ENCODE measurements around the gene MEOX2.

DNA sequence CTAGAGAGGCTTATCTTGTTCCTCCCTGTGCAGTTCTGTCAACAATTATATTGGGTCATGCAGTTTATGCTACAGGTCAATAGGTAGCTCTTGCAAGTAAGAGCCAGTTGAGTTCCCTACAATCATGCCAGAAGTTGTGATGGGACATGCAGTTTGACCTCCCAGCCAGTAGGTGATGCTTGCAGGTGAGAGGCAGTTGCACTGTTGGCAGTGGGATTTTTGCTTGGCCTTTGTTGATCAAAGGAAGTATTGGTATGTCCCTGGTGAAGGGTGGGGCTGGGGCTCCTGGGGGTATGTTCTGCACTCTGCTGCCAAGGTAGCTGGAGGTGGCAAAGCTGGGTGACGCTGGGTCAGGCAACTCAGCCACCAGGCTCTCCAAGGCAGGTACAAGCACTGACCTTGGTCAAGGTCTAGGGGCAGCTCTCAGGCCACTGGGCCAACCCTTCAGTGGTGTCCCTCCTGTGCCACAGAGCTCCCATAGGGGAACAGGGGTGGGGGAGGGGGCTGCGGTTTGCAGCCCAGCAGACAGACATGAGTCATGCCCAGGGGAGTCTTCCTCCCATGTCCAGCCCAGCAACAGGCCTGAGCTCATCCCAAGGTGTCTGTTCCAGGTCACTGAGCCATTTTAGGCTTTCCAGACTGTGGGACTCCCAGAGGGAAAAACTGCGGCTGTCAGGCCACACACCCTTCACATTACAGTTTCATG lies 43.3 kb downstream of the MEOX2 start:
- TF ChIP-seq PAX5 (IDR thresholded peaks at IDR 0.05; ENCODE audit: insufficient read depth, low read length, severe bottlenecking): no peak
- TF ChIP-seq POLR2A (IDR thresholded peaks at IDR 0.05; ENCODE audit: low read depth, low read length): no peak
- TF ChIP-seq TAF1 (IDR thresholded peaks at IDR 0.05; ENCODE audit: low read depth, low read length): no peak
- TF ChIP-seq POLR2AphosphoS5 (IDR thresholded peaks at IDR 0.05; ENCODE audit: low read depth, low read length): no peak
- no peak for TF ChIP-seq POU2F2 (IDR thresholded peaks at IDR 0.05; ENCODE audit: low read depth, low read length)
- no peak for TF ChIP-seq SPI1 (IDR thresholded peaks at IDR 0.05; ENCODE audit: low read depth, low read length)

Measured in GM12891 (cell line).